ENCODE results near the gene HSD17B14.

DNA sequence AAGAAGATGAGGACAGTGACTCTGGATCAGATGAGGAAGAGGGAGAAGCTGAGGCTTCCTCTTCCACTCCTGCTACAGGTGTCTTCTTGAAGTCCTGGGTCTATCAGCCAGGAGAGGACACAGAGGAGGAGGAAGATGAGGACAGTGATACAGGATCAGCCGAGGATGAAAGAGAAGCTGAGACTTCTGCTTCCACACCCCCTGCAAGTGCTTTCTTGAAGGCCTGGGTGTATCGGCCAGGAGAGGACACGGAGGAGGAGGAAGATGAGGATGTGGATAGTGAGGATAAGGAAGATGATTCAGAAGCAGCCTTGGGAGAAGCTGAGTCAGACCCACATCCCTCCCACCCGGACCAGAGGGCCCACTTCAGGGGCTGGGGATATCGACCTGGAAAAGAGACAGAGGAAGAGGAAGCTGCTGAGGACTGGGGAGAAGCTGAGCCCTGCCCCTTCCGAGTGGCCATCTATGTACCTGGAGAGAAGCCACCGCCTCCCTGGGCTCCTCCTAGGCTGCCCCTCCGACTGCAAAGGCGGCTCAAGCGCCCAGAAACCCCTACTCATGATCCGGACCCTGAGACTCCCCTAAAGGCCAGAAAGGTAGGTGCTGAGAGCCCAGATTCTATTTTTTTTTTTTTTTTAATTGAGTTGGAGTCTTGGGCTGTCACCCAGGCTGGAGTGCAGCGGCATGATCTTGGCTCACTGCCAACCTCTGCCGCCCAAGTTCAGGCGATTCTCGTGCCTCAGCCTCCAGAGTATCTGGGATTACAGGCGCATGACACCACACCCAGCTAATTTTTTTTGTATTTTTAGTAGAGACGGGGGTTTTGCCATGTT lies 38.2 kb upstream of the HSD17B14 start:
- TF ChIP-seq, protein P1, sequence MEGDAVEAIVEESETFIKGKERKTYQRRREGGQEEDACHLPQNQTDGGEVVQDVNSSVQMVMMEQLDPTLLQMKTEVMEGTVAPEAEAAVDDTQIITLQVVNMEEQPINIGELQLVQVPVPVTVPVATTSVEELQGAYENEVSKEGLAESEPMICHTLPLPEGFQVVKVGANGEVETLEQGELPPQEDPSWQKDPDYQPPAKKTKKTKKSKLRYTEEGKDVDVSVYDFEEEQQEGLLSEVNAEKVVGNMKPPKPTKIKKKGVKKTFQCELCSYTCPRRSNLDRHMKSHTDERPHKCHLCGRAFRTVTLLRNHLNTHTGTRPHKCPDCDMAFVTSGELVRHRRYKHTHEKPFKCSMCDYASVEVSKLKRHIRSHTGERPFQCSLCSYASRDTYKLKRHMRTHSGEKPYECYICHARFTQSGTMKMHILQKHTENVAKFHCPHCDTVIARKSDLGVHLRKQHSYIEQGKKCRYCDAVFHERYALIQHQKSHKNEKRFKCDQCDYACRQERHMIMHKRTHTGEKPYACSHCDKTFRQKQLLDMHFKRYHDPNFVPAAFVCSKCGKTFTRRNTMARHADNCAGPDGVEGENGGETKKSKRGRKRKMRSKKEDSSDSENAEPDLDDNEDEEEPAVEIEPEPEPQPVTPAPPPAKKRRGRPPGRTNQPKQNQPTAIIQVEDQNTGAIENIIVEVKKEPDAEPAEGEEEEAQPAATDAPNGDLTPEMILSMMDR (IDR thresholded peaks at IDR 0.05): no peak
- no peak for TF ChIP-seq POLR2AphosphoS5 (IDR thresholded peaks at IDR 0.05)
- TF ChIP-seq POLR2A (IDR thresholded peaks at IDR 0.05): no peak

Measured in upper lobe of left lung (tissue), 4 donors.